ENCODE measurements around the gene AUNIP. TPM values are rescaled to one million over a fixed set of nuclear protein-coding genes. Genes with fewer than 3 reads are reported as not detected.

Gene AUNIP
- total and polyA plus RNA-seq, 5 donors from 2014 or later, result 0.15 to 0.26 (median 0.20) TPM; not detected in 2

GRCh38 chr1:25815208-25816111 is 43.8 kb downstream of the AUNIP start:
- ATAC-seq (ENCODE audit: low read depth in 2 of 2) (no peak), DNase-seq (no peak)
- Histone ChIP-seq H3K36me3 (ENCODE audit: control insufficient read depth, insufficient read depth, low read length) (no peaks in the 10 kb centered on the region), H3K4me3 (ENCODE audit: low read depth, low read length) (no peak overlapping the region), H3K9me3 (ENCODE audit: control insufficient read depth in 2 of 2, low read length in 2 of 2) (no peaks in the 10 kb centered on the region), H3K27me3 (ENCODE audit: control insufficient read depth, insufficient read depth, low read length) (no peaks in the 10 kb centered on the region), H3K4me1 (ENCODE audit: control insufficient read depth, insufficient read depth, low read length, poor library complexity, severe bottlenecking) (peaks cover 14% of the 10 kb centered on the region), H3K27ac (ENCODE audit: insufficient read depth, low read length, poor library complexity, severe bottlenecking) (no peak overlapping the region)
- Mint-ChIP-seq H3K4me1 (peaks cover 0 to 26% (median 5%) of the 10 kb centered on the region in 4 donors), H3K9me3 (peaks cover 0 to 2% (median 0%) of the 10 kb centered on the region in 7 donors), H3K4me3 (peak overlapping the region in 2 of 4 donors; percentile 67 to 88), H3K27me3 (no peaks in the 10 kb centered on the region), H3K36me3 (peaks cover 7% of the 10 kb centered on the region), H3K27ac (peak overlapping the region in 2 of 3 donors; percentile 42 to 83)

DNA sequence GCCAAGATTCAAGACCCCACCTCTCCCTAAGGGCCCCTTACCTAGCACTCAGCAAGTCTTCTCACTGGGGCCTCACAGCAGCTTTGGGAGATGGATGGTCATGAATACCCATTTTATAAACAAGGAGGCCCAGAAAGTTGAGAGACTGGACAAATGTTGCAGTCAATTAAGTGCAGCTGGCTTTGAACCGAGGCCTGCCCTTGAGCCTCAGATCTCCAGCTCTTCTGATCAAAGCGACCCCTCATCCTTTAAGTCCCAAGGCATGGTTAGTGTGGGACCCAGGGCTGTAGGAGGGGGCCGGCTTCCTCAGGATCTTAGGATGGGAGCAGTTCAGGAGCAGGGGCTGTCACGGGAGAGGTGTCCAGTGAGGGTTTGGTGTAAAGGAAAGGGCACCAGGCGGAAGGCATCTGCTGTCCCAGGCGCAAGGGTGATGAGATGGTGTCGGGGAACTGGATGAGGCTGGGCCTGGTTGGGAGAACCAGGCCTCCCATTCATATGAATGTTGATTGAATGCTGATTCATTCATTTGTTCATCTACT is 44.6 kb downstream of the AUNIP start:
- ATAC-seq (ENCODE audit: low read depth in 2 of 2) (no peak), DNase-seq (no peak)
- peaks cover 0 to 2% (median 0%) of the 10 kb centered on the region in 7 donors for H3K9me3 Mint-ChIP-seq
- H3K9me3 ChIP-seq (ENCODE audit: control insufficient read depth in 2 of 2, low read length in 2 of 2), result no peaks in the 10 kb centered on the region
- no peaks in the 10 kb centered on the region for H3K36me3 ChIP-seq (ENCODE audit: control insufficient read depth, insufficient read depth, low read length)
- H3K27ac Mint-ChIP-seq, result peak overlapping the region in 1 of 3 donors; percentile 42
- no peaks in the 10 kb centered on the region for H3K27me3 Mint-ChIP-seq
- H3K4me3 Mint-ChIP-seq, result peak overlapping the region in 2 of 4 donors; percentile 67 to 88
- H3K36me3 Mint-ChIP-seq, result peaks cover 7% of the 10 kb centered on the region
- peaks cover 0 to 25% (median 6%) of the 10 kb centered on the region in 4 donors for H3K4me1 Mint-ChIP-seq
- H3K27ac ChIP-seq (ENCODE audit: insufficient read depth, low read length, poor library complexity, severe bottlenecking), result no peak overlapping the region
- no peaks in the 10 kb centered on the region for H3K27me3 ChIP-seq (ENCODE audit: control insufficient read depth, insufficient read depth, low read length)
- peaks cover 14% of the 10 kb centered on the region for H3K4me1 ChIP-seq (ENCODE audit: control insufficient read depth, insufficient read depth, low read length, poor library complexity, severe bottlenecking)
- no peak overlapping the region for H3K4me3 ChIP-seq (ENCODE audit: low read depth, low read length)

DNA sequence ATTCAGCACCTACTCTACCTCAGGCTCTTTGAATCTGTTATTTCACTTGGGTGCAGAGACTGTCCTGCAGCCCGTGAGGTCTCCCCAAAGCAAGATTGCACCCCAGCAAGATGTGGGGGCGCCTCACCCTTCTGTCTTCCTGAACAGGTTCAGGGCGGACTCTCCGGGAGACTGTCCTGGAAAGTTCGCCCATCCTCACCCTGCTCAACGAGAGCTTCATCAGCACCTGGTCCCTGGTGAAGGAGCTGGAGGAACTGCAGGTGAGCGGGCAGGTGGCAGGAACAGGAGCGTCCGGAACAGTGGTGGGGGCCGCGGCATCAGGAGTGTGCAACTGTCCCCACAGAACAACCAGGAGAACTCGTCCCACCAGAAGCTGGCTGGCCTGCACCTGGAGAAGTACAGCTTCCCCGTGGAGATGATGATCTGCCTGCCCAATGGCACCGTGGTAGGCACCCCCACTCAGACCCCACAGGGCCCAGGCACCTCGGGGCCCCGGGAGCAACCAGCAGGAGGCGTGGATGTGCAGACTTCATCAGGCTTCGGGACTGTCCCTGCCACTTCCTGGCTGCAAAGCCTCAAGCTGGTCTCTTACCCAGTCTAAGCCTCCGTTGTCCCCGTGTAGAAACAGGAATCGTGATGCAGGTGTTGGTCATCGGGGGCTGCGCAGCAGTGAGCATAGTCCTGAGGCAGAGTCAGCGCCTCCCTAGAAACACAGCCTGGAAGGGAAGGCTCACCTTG is 45.4 kb downstream of the AUNIP start:
- Mint-ChIP-seq H3K4me1 (peaks cover 0 to 19% (median 6%) of the 10 kb centered on the region in 4 donors), H3K27ac (no peak overlapping the region)

DNA sequence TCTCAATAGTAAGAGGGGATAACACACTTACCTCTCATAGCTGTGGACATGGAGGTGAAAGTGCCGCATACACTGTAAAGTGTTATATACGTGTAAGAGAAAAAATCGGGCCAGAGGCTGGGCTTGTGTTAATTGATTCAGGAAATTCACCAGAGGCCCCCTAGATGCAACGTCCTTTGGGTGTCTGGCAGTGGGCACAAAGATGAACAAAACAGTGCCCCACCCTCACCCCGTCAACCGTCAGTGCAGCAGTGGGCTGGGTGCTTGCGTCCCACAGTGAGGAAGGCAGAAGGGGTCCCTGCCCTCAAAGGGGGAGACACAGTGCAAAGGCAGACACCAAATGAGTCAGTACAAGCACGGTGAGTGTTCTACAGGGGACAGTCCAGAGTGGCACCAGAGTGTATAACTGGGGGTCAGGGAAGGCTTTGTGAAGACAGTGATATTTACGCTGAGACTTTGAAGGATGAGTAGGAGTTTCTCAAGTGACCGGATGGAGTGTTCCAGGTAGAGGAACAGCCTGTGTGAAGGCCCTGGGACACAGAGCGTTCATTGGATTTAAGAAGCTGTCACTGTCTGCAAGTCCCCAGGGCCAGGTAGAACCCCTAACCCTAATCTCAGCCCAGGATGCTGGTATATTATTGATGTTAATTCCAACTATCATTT is 46.1 kb downstream of the AUNIP start:
- H3K4me3 Mint-ChIP-seq, result peak overlapping the region in 1 of 4 donors; percentile 21
- DNase-seq (no peak), ATAC-seq (ENCODE audit: low read depth in 2 of 2) (no peak)
- H3K27me3 ChIP-seq (ENCODE audit: control insufficient read depth, insufficient read depth, low read length), result no peaks in the 10 kb centered on the region
- peaks cover 0 to 13% (median 5%) of the 10 kb centered on the region in 4 donors for H3K4me1 Mint-ChIP-seq
- peaks cover 7% of the 10 kb centered on the region for H3K36me3 Mint-ChIP-seq
- peaks cover 5% of the 10 kb centered on the region for H3K4me1 ChIP-seq (ENCODE audit: control insufficient read depth, insufficient read depth, low read length, poor library complexity, severe bottlenecking)
- H3K36me3 ChIP-seq (ENCODE audit: control insufficient read depth, insufficient read depth, low read length), result no peaks in the 10 kb centered on the region
- no peaks in the 10 kb centered on the region for H3K9me3 ChIP-seq (ENCODE audit: control insufficient read depth in 2 of 2, low read length in 2 of 2)
- no peaks in the 10 kb centered on the region for H3K27me3 Mint-ChIP-seq
- H3K4me3 ChIP-seq (ENCODE audit: low read depth, low read length), result no peak overlapping the region
- peaks cover 0 to 2% (median 0%) of the 10 kb centered on the region in 7 donors for H3K9me3 Mint-ChIP-seq
- no peak overlapping the region for H3K27ac ChIP-seq (ENCODE audit: insufficient read depth, low read length, poor library complexity, severe bottlenecking)
- H3K27ac Mint-ChIP-seq, result no peak overlapping the region

More for the DNA sequence above, 45.4 kb downstream of the AUNIP start:
- Mint-ChIP-seq H3K27me3 (no peaks in the 10 kb centered on the region), H3K36me3 (peaks cover 7% of the 10 kb centered on the region), H3K9me3 (peaks cover 0 to 2% (median 0%) of the 10 kb centered on the region in 7 donors), H3K4me3 (no peak overlapping the region)
- Histone ChIP-seq H3K27me3 (ENCODE audit: control insufficient read depth, insufficient read depth, low read length) (no peaks in the 10 kb centered on the region), H3K36me3 (ENCODE audit: control insufficient read depth, insufficient read depth, low read length) (no peaks in the 10 kb centered on the region), H3K9me3 (ENCODE audit: control insufficient read depth in 2 of 2, low read length in 2 of 2) (no peaks in the 10 kb centered on the region), H3K4me3 (ENCODE audit: low read depth, low read length) (no peak overlapping the region), H3K27ac (ENCODE audit: insufficient read depth, low read length, poor library complexity, severe bottlenecking) (no peak overlapping the region), H3K4me1 (ENCODE audit: control insufficient read depth, insufficient read depth, low read length, poor library complexity, severe bottlenecking) (peaks cover 7% of the 10 kb centered on the region)
- DNase-seq, result no peak
- ATAC-seq (ENCODE audit: low read depth in 2 of 2), result no peak

GRCh38 chr1:25811384-25812082 is 47.7 kb downstream of the AUNIP start:
- Histone ChIP-seq H3K36me3 (ENCODE audit: control insufficient read depth, insufficient read depth, low read length) (no peaks in the 10 kb centered on the region), H3K9me3 (ENCODE audit: control insufficient read depth in 2 of 2, low read length in 2 of 2) (no peaks in the 10 kb centered on the region), H3K4me3 (ENCODE audit: low read depth, low read length) (no peak overlapping the region), H3K4me1 (ENCODE audit: control insufficient read depth, insufficient read depth, low read length, poor library complexity, severe bottlenecking) (peaks cover 5% of the 10 kb centered on the region), H3K27ac (ENCODE audit: insufficient read depth, low read length, poor library complexity, severe bottlenecking) (no peak overlapping the region), H3K27me3 (ENCODE audit: control insufficient read depth, insufficient read depth, low read length) (no peaks in the 10 kb centered on the region)
- ATAC-seq (ENCODE audit: low read depth in 2 of 2) (no peak), DNase-seq (no peak)
- no peak overlapping the region for H3K27ac Mint-ChIP-seq
- no peak overlapping the region for H3K4me3 Mint-ChIP-seq
- H3K36me3 Mint-ChIP-seq, result peaks cover 11% of the 10 kb centered on the region
- H3K4me1 Mint-ChIP-seq, result peaks cover 0 to 9% (median 5%) of the 10 kb centered on the region in 4 donors
- H3K27me3 Mint-ChIP-seq, result no peaks in the 10 kb centered on the region
- peaks cover 0 to 2% (median 0%) of the 10 kb centered on the region in 7 donors for H3K9me3 Mint-ChIP-seq

GRCh38 chr1:25810341-25811299 is 48.6 kb downstream of the AUNIP start:
- Mint-ChIP-seq H3K9me3 (peaks cover 0 to 2% (median 0%) of the 10 kb centered on the region in 7 donors), H3K4me1 (peaks cover 0 to 13% (median 5%) of the 10 kb centered on the region in 4 donors), H3K36me3 (peaks cover 19% of the 10 kb centered on the region), H3K27ac (peak overlapping the region in 2 of 3 donors; percentile 11 to 20), H3K27me3 (no peaks in the 10 kb centered on the region), H3K4me3 (peak overlapping the region in 2 of 4 donors; percentile 32)
- Histone ChIP-seq H3K9me3 (ENCODE audit: control insufficient read depth in 2 of 2, low read length in 2 of 2) (no peaks in the 10 kb centered on the region), H3K4me1 (ENCODE audit: control insufficient read depth, insufficient read depth, low read length, poor library complexity, severe bottlenecking) (peaks cover 5% of the 10 kb centered on the region), H3K36me3 (ENCODE audit: control insufficient read depth, insufficient read depth, low read length) (no peaks in the 10 kb centered on the region), H3K27ac (ENCODE audit: insufficient read depth, low read length, poor library complexity, severe bottlenecking) (no peak overlapping the region), H3K4me3 (ENCODE audit: low read depth, low read length) (no peak overlapping the region), H3K27me3 (ENCODE audit: control insufficient read depth, insufficient read depth, low read length) (no peaks in the 10 kb centered on the region)
- ATAC-seq (ENCODE audit: low read depth in 2 of 2), result peak; percentile 75 to 76
- peak; percentile 65 to 76 (median 69) for DNase-seq

All from CD4-positive, CD25-positive, alpha-beta regulatory T cell (primary cell).